SK-N-MC (cell line): ENCODE results near the gene AMY1C.
"Not testable (repeated sequence)": the region's sequence is repeated elsewhere in the genome, so short reads cannot be mapped to it uniquely, and the experiment has no call there.

ENCODE experiments used
- EZH2 ChIP-seq: fragments of 200-600 bp; sonication (generic); IDR thresholded peaks from one replicate; pipeline ENCODE4 v1.6.1; 2017; ENCODE audit warnings: antibody characterized with exemption
- POLR2AphosphoS5 ChIP-seq: IDR thresholded peaks from 2 replicates; pipeline ENCODE4 v1.6.1; 2012; ENCODE audit warnings: mild to moderate bottlenecking, low read depth, low read length, borderline replicate concordance

- not testable (repeated sequence) for TF ChIP-seq POLR2AphosphoS5, EZH2
Measured at GRCh38 chr1:103748273-103748672, 1.4 kb upstream of the AMY1C start.
